Activated naive CD4-positive, alpha-beta T cell treated with anti-CD3 and anti-CD28 coated beads, Interleukin-2, amount 50 U/mL, for 72 hours (primary cell): ENCODE measurements around the gene C1QL4. TPM values are rescaled to one million over a fixed set of nuclear protein-coding genes. Genes with fewer than 3 reads are reported as not detected.
"Not testable (repeated sequence)": the region's sequence is repeated elsewhere in the genome, so short reads cannot be mapped to it uniquely, and the experiment has no call there.

ENCODE experiments used
- ATAC-seq, 2 donors: fragments of 150-1000 bp; cut with Tn5 transposase; 2 replicates each; pipeline ENCODE4 v1.10.0; 2021; ENCODE audit warnings: mild to moderate bottlenecking in 2 of 2, moderate library complexity in 2 of 2
- DNase-seq, 2 donors: peaks; one replicate each; pipeline ENCODE4 v3.0.0; 2021 to 2022; ENCODE audit warnings: low spot score in 2 of 2
- H3K27ac Mint-ChIP-seq, 2 donors: one replicate each; pipeline ENCODE4 v1.8.0; 2022; ENCODE audit warnings: mild to moderate bottlenecking in 2 of 2, mixed read lengths in 2 of 2
- H3K36me3 Mint-ChIP-seq, 2 donors: one replicate each; pipeline ENCODE4 v1.8.0; 2022; ENCODE audit warnings: mixed read lengths in 2 of 2
- H3K9me3 Mint-ChIP-seq, 2 donors: one replicate each; pipeline ENCODE4 v1.8.0; 2022; ENCODE audit warnings: mixed read lengths in 2 of 2
- total RNA-seq, 2 donors: library from RNA; stranded (reverse); gene quantifications; one replicate each; pipeline ENCODE4 v1.2.3, GENCODE V29; 2022

Gene C1QL4
- total RNA-seq, 2 donors from 2014 or later = not detected

- peak in 1 of 2 donors; percentile 13 for DNase-seq
- no peak overlapping the region for H3K27ac Mint-ChIP-seq
- peaks cover 5% of the 10 kb centered on the region in 2 donors for H3K36me3 Mint-ChIP-seq
- H3K9me3 Mint-ChIP-seq = no peaks in the 10 kb centered on the region
- no peak for ATAC-seq
Observed at GRCh38 chr12:49340095-49340870, 3.3 kb upstream of the C1QL4 start.

- no peak for ATAC-seq
- DNase-seq = peak in 1 of 2 donors; percentile 48
- Mint-ChIP-seq H3K27ac (no peak overlapping the region), H3K36me3 (peaks cover 5 to 7% of the 10 kb centered on the region in 2 donors), H3K9me3 (no peaks in the 10 kb centered on the region)
Observed at GRCh38 chr12:49339464-49339861, 2.5 kb upstream of the C1QL4 start.

- ATAC-seq = no peak
- H3K36me3 Mint-ChIP-seq = peaks cover 5 to 7% of the 10 kb centered on the region in 2 donors
Observed at GRCh38 chr12:49338830-49339463, 2.0 kb upstream of the C1QL4 start.

GRCh38 chr12:49335955-49336644, 888 bp downstream of the C1QL4 start:
- Mint-ChIP-seq H3K36me3 (peaks cover 5 to 17% of the 10 kb centered on the region in 2 donors), H3K9me3 (no peaks in the 10 kb centered on the region), H3K27ac (no peak overlapping the region)
- DNase-seq (no peak), ATAC-seq (no peak)

More at GRCh38 chr12:49338830-49339463, 2.0 kb upstream of the C1QL4 start:
- Mint-ChIP-seq H3K27ac (no peak overlapping the region), H3K9me3 (no peaks in the 10 kb centered on the region)
- no peak for DNase-seq

GRCh38 chr12:49335118-49335954, 1.7 kb downstream of the C1QL4 start:
- DNase-seq (no peak), ATAC-seq (no peak)
- H3K36me3 Mint-ChIP-seq = peaks cover 5 to 22% of the 10 kb centered on the region in 2 donors
- no peak overlapping the region for H3K27ac Mint-ChIP-seq
- H3K9me3 Mint-ChIP-seq = no peaks in the 10 kb centered on the region

GRCh38 chr12:49334681-49335080, 2.3 kb downstream of the C1QL4 start:
- ATAC-seq = no peak
- H3K36me3 Mint-ChIP-seq = peaks cover 5 to 22% of the 10 kb centered on the region in 2 donors
- H3K9me3 Mint-ChIP-seq = no peaks in the 10 kb centered on the region
- no peak overlapping the region for H3K27ac Mint-ChIP-seq
- DNase-seq = no peak

GRCh38 chr12:49334226-49334625, 2.8 kb downstream of the C1QL4 start:
- H3K36me3 Mint-ChIP-seq = peaks cover 5 to 22% of the 10 kb centered on the region in 2 donors
- H3K9me3 Mint-ChIP-seq = no peaks in the 10 kb centered on the region
- ATAC-seq (no peak), DNase-seq (no peak)
- no peak overlapping the region for H3K27ac Mint-ChIP-seq

- ATAC-seq, H3K9me3 Mint-ChIP-seq, H3K27ac Mint-ChIP-seq, DNase-seq: not testable (repeated sequence)
- H3K36me3 Mint-ChIP-seq = peaks cover 5 to 22% of the 10 kb centered on the region in 2 donors
Observed at GRCh38 chr12:49333778-49334177, 3.2 kb downstream of the C1QL4 start.

- H3K36me3 Mint-ChIP-seq = peaks cover 7 to 22% of the 10 kb centered on the region in 2 donors
Observed at GRCh38 chr12:49332891-49333371, 4.1 kb downstream of the C1QL4 start.

GRCh38 chr12:49332441-49332861, 4.5 kb downstream of the C1QL4 start:
- no peak for ATAC-seq
- no peak overlapping the region for H3K27ac Mint-ChIP-seq
- peaks cover 11 to 22% of the 10 kb centered on the region in 2 donors for H3K36me3 Mint-ChIP-seq
- H3K9me3 Mint-ChIP-seq = no peaks in the 10 kb centered on the region
- DNase-seq = no peak

More at GRCh38 chr12:49332891-49333371, 4.1 kb downstream of the C1QL4 start:
- ATAC-seq = no peak
- no peak overlapping the region for H3K27ac Mint-ChIP-seq
- no peaks in the 10 kb centered on the region for H3K9me3 Mint-ChIP-seq
- DNase-seq = no peak

- no peaks in the 10 kb centered on the region for H3K9me3 Mint-ChIP-seq
- ATAC-seq = peak in 1 of 2 donors; percentile 40
- H3K27ac Mint-ChIP-seq = no peak overlapping the region
- H3K36me3 Mint-ChIP-seq = peaks cover 11 to 22% of the 10 kb centered on the region in 2 donors
- no peak for DNase-seq
Observed at GRCh38 chr12:49331380-49332222, 5.4 kb downstream of the C1QL4 start.

- no peak for ATAC-seq
- Mint-ChIP-seq H3K27ac (no peak overlapping the region), H3K36me3 (peaks cover 11 to 26% of the 10 kb centered on the region in 2 donors), H3K9me3 (no peaks in the 10 kb centered on the region)
- peak in 1 of 2 donors; percentile 52 for DNase-seq
Observed at GRCh38 chr12:49330631-49331379, 6.2 kb downstream of the C1QL4 start.

GRCh38 chr12:49330032-49330619, 6.9 kb downstream of the C1QL4 start:
- Mint-ChIP-seq H3K9me3 (no peaks in the 10 kb centered on the region), H3K27ac (no peak overlapping the region), H3K36me3 (peaks cover 6 to 26% of the 10 kb centered on the region in 2 donors)
- DNase-seq (no peak), ATAC-seq (no peak)

- H3K27ac Mint-ChIP-seq = no peak overlapping the region
- no peak for ATAC-seq
- DNase-seq = peak in 1 of 2 donors; percentile 43
- no peaks in the 10 kb centered on the region for H3K9me3 Mint-ChIP-seq
- peaks cover 6 to 25% of the 10 kb centered on the region in 2 donors for H3K36me3 Mint-ChIP-seq
Observed at GRCh38 chr12:49328816-49329215, 8.2 kb downstream of the C1QL4 start.
